HG02870 (cell line): Measurements from ENCODE around the gene NAV1.

ENCODE experiments used
- ATAC-seq: cut with Tn5 transposase; IDR thresholded peaks from one replicate; pipeline ENCODE4 v1.9.1; 2021; ENCODE audit warnings: mild to moderate bottlenecking, moderate library complexity; ENCODE audit not compliant: unreplicated experiment

Gene NAV1

DNA sequence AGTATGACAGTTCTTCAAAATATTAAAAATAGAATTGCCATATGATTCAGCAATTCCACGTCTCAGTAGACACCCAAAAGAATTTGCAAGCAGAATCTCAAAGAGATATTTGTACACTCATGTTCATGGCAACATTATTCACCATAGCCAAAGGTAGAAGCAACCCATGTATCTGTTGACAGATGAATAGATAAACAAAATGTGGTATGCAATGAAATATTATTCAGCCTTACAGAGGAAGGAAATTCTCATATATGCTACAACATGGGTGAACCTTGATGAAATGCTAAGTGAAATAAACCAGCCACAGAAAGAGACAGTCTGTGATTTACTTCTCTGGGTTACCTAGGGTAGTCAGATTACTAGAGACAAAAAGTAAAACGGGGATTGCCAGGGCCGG lies 47.0 kb downstream of the NAV1 start:
- ATAC-seq: no peak

DNA sequence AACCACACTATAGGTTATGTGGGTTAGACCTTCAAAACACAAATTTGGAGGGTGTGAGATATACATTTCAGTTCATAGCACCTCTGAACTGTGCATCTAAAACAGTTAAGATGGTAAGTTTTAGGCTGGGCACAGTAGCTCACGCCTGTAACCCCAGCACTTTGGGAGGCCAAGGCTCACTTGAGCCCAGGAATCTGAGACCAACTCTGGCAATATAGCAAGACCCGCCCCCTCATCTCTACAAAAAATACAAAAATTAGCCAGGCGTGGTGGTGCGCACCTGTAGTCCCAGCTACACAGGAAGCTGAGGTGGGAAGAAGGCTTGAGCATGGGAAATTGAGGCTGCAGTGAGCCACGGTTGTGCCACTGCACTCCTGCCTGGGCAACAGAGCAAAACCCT lies 47.9 kb downstream of the NAV1 start:
- ATAC-seq: no peak

DNA sequence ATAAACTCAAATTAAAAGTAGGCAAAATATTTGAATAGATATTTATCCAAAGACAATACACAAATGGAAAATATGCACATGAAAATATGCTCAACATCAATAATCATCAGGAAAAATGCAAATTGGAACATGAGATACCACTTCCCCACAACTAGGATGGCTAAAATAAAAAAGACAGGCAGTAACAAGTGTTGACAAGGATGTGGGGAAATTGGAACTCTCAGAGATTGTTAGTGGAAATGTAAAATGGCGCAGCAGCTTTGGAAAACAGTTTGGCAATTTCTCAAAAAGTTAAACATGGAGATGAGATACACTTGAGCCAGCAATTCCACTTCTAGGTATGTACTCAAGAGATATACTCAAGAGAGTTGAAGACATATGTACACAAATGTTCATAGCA lies 48.8 kb downstream of the NAV1 start:
- ATAC-seq: no peak
